Measurements from ENCODE around the gene KLHL29.

KLHL29 gene

GRCh38 chr2:23482607-23483006 lies 97.6 kb downstream of the KLHL29 start:
- no peak for TF ChIP-seq CTCF (IDR thresholded peaks at IDR 0.05)

- no peak for TF ChIP-seq CTCF (IDR thresholded peaks at IDR 0.05)
Measured at GRCh38 chr2:23483791-23484190, 98.8 kb downstream of the KLHL29 start.

- no peak for TF ChIP-seq CTCF (IDR thresholded peaks at IDR 0.05)
Measured at GRCh38 chr2:23484275-23484674, 99.3 kb downstream of the KLHL29 start.

- TF ChIP-seq CTCF (IDR thresholded peaks at IDR 0.05), result no peak
Measured at GRCh38 chr2:23484767-23485166, 99.8 kb downstream of the KLHL29 start.

GRCh38 chr2:23485261-23485660 lies 100.3 kb downstream of the KLHL29 start:
- no peak for TF ChIP-seq CTCF (IDR thresholded peaks at IDR 0.05)

GRCh38 chr2:23485841-23486683 lies 101.1 kb downstream of the KLHL29 start:
- no peak for TF ChIP-seq CTCF (IDR thresholded peaks at IDR 0.05)

- TF ChIP-seq CTCF (IDR thresholded peaks at IDR 0.05), result no peak
Measured at GRCh38 chr2:23486684-23487075, 101.7 kb downstream of the KLHL29 start.

Data from LNCAP (cell line).